NCI-H1105 treated with DMSO at 0.1 percent for 48 hours (cell line): ENCODE measurements around the gene CLTRN.
"Not testable (repeated sequence)": the region's sequence is repeated elsewhere in the genome, so short reads cannot be mapped to it uniquely, and the experiment has no call there.

Experiments used
- DNase-seq: peaks from one replicate; lab custom pipeline; 2025; lab: John Stamatoyannopoulos, UW

The CLTRN gene

GRCh38 chrX:15647510-15647909 is 17.1 kb downstream of the CLTRN start:
- not testable (repeated sequence) for DNase-seq

- DNase-seq: no peak
Measured at GRCh38 chrX:15646543-15646942, 18.1 kb downstream of the CLTRN start.

- DNase-seq: no peak
Measured at GRCh38 chrX:15646031-15646430, 18.6 kb downstream of the CLTRN start.

- DNase-seq: no peak
Measured at GRCh38 chrX:15645266-15645665, 19.3 kb downstream of the CLTRN start.

GRCh38 chrX:15644560-15644872 is 20.1 kb downstream of the CLTRN start:
- no peak for DNase-seq

- DNase-seq: no peak
Measured at GRCh38 chrX:15643786-15644559, 20.6 kb downstream of the CLTRN start.

- no peak for DNase-seq
Measured at GRCh38 chrX:15631637-15632036, 33.0 kb downstream of the CLTRN start.

GRCh38 chrX:15623054-15623453 is 41.6 kb downstream of the CLTRN start:
- DNase-seq: no peak

GRCh38 chrX:15619053-15619755 is 45.4 kb downstream of the CLTRN start:
- no peak for DNase-seq

GRCh38 chrX:15617111-15617510 is 47.5 kb downstream of the CLTRN start:
- no peak for DNase-seq

GRCh38 chrX:15616531-15616930 is 48.1 kb downstream of the CLTRN start:
- DNase-seq: no peak

GRCh38 chrX:15607067-15607466 is 57.5 kb downstream of the CLTRN start:
- DNase-seq: no peak

- no peak for DNase-seq
Measured at GRCh38 chrX:15606136-15606535, 58.5 kb downstream of the CLTRN start.

- DNase-seq: no peak
Measured at GRCh38 chrX:15605226-15605625, 59.4 kb downstream of the CLTRN start.

GRCh38 chrX:15602761-15603160 is 61.8 kb downstream of the CLTRN start:
- DNase-seq: no peak

- no peak for DNase-seq
Measured at GRCh38 chrX:15601932-15602331, 62.7 kb downstream of the CLTRN start.

- DNase-seq: no peak
Measured at GRCh38 chrX:15600745-15601144, 63.9 kb downstream of the CLTRN start, which contains the start of gene ACE2. ACE2 (minus strand) TSS chrX:15600960; CDS start chrX:15600911, 49 bp downstream.

- no peak for DNase-seq
Measured at GRCh38 chrX:15600049-15600448, 64.6 kb downstream of the CLTRN start.

GRCh38 chrX:15599461-15599860 is 65.1 kb downstream of the CLTRN start:
- DNase-seq: no peak

- DNase-seq: no peak
Measured at GRCh38 chrX:15598026-15598425, 66.6 kb downstream of the CLTRN start.

GRCh38 chrX:15594371-15594770 is 70.2 kb downstream of the CLTRN start:
- DNase-seq: no peak

GRCh38 chrX:15579778-15580747 is 84.5 kb downstream of the CLTRN start:
- no peak for DNase-seq
